GM23338 (cell line): ENCODE data around the gene FRRS1L.

Source experiments
- POLR2AphosphoS5 ChIP-seq: IDR thresholded peaks from 2 replicates; pipeline ENCODE4 v1.6.1; 2016; ENCODE audit warnings: antibody characterized with exemption, low read depth
- TF ChIP-seq, protein P1 (sequence below), 2 experiments: fragments of 200-600 bp in 1 of 2; sonication (generic) in 1 of 2; conservative IDR thresholded peaks; 2 replicates each; pipeline versions ENCODE4 v1.5.1 to v1.6.1; 2016 to 2017; ENCODE audit warnings: antibody characterized with exemption in 2 of 2, low read depth in 2 of 2, mild to moderate bottlenecking in 2 of 2, moderate library complexity in 1 of 2
- TF ChIP-seq, protein P2 (sequence below): IDR thresholded peaks from one replicate; pipeline ENCODE4 v1.6.1; 2018; ENCODE audit warnings: antibody characterized with exemption; ENCODE audit not compliant: unreplicated experiment

DNA sequence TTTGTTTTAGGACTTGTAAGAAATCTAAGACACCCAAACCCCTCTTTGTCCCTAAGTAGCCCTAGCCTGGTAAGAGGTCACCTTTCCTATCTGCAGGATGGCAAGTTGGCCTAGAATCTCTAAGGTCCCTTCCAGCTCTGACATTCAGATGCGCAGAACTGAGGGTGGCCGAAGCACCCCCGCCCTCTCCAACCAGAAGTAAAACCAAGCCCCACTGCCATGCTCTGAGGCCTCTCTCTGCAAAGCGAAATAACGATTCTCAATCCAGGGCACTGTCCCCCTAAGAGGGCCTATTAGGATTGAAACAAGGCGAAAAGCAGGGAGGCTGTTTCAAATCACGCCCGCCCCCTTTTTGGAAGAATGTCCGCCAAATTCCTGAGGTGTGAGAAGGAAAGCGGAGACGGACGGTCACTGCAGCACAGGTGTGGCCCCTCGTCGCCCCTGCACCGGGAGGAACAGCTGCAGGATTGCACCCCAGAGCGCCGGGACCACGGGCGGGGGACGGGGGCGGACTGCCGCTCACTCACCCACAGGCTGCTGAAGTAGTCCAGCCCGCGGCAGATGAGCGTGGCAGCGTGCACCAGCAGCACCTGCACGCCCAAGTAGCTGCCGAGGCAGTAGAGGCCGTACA lies 48.1 kb downstream of the FRRS1L start:
- TF ChIP-seq, protein P1, sequence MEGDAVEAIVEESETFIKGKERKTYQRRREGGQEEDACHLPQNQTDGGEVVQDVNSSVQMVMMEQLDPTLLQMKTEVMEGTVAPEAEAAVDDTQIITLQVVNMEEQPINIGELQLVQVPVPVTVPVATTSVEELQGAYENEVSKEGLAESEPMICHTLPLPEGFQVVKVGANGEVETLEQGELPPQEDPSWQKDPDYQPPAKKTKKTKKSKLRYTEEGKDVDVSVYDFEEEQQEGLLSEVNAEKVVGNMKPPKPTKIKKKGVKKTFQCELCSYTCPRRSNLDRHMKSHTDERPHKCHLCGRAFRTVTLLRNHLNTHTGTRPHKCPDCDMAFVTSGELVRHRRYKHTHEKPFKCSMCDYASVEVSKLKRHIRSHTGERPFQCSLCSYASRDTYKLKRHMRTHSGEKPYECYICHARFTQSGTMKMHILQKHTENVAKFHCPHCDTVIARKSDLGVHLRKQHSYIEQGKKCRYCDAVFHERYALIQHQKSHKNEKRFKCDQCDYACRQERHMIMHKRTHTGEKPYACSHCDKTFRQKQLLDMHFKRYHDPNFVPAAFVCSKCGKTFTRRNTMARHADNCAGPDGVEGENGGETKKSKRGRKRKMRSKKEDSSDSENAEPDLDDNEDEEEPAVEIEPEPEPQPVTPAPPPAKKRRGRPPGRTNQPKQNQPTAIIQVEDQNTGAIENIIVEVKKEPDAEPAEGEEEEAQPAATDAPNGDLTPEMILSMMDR (conservative IDR thresholded peaks at IDR 0.05; ENCODE audit: low read depth in 2 of 2): no peak
- no peak for TF ChIP-seq POLR2AphosphoS5
- TF ChIP-seq, protein P2, sequence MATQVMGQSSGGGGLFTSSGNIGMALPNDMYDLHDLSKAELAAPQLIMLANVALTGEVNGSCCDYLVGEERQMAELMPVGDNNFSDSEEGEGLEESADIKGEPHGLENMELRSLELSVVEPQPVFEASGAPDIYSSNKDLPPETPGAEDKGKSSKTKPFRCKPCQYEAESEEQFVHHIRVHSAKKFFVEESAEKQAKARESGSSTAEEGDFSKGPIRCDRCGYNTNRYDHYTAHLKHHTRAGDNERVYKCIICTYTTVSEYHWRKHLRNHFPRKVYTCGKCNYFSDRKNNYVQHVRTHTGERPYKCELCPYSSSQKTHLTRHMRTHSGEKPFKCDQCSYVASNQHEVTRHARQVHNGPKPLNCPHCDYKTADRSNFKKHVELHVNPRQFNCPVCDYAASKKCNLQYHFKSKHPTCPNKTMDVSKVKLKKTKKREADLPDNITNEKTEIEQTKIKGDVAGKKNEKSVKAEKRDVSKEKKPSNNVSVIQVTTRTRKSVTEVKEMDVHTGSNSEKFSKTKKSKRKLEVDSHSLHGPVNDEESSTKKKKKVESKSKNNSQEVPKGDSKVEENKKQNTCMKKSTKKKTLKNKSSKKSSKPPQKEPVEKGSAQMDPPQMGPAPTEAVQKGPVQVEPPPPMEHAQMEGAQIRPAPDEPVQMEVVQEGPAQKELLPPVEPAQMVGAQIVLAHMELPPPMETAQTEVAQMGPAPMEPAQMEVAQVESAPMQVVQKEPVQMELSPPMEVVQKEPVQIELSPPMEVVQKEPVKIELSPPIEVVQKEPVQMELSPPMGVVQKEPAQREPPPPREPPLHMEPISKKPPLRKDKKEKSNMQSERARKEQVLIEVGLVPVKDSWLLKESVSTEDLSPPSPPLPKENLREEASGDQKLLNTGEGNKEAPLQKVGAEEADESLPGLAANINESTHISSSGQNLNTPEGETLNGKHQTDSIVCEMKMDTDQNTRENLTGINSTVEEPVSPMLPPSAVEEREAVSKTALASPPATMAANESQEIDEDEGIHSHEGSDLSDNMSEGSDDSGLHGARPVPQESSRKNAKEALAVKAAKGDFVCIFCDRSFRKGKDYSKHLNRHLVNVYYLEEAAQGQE: no peak
